Measurements from ENCODE around the gene ZNF710.

- TF ChIP-seq ZNF830 (CRISPR knock-in tag; IDR thresholded peaks at IDR 0.05) (no peak), BRF2 (IDR thresholded peaks at IDR 0.05; ENCODE audit: borderline replicate concordance, insufficient read depth, insufficient read length) (no peak), MXI1 (IDR thresholded peaks at IDR 0.05; ENCODE audit: low read depth, low read length) (no peak), CHD2 (IDR thresholded peaks at IDR 0.05; ENCODE audit: low read depth, low read length) (no peak), RAD21 (CRISPR knock-in tag; conservative IDR thresholded peaks at IDR 0.05 in 1 of 2, IDR thresholded peaks at IDR 0.05 in 1 of 2) (no peak)
Observed at GRCh38 chr15:90030376-90030775, 29.3 kb downstream of the ZNF710 start.

Data from K562 (cell line).